Measurements from ENCODE around the gene SCYGR3.

SCYGR3 gene

GRCh38 chr2:227565080-227565479 lies 49.6 kb downstream of the SCYGR3 start:
- no peak for FAIRE-seq

More at GRCh38 chr2:227565080-227565479, 49.6 kb downstream of the SCYGR3 start:
- no peak for DNase-seq (ENCODE audit: low spot score)

Measured in urothelium cell line (cell line).